GM21576 (cell line): ENCODE data around the gene MACF1.

Experiments used
- ATAC-seq: cut with Tn5 transposase; IDR thresholded peaks from one replicate; pipeline ENCODE4 v1.9.1; 2021; ENCODE audit warnings: mild to moderate bottlenecking, moderate library complexity; ENCODE audit not compliant: unreplicated experiment

MACF1 gene

DNA sequence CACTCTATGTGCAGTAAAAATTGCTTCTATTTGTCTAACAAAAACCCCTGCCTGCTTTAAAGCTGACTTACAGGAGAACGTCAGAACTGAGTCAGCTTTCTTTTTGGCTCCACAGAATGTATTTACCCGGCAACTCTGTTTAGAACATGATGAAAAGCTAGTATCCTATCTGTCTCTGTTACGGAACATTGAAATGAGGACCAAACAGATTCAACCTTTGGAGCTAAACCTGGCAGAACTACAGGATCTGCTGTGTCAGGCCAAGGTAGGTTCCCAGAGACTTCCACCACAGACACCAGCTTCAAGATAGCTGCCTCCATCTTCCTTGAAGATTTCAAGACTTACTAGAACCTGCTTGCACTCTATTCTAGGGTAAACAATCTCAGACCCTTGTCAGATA, 132.6 kb downstream of the MACF1 start:
- no peak for ATAC-seq

DNA sequence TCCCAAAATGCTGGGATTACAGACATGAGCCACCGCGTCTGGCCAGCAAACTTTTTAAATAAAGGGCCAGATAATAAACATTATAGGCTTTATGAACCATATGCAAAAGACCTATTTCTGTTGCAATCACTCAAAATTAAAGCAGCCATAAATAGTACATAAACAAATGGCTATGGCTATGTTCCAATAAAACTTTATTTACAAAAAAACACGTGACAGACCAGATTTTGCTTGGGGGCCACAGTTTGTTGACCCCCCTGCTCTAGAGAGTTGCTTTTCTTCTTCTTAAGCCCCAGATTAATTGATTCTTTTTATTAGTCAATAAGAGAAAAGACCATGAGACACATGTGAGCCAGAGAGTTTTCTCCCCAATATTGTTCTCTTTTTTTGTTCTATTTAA, 138.3 kb downstream of the MACF1 start:
- ATAC-seq: no peak

DNA sequence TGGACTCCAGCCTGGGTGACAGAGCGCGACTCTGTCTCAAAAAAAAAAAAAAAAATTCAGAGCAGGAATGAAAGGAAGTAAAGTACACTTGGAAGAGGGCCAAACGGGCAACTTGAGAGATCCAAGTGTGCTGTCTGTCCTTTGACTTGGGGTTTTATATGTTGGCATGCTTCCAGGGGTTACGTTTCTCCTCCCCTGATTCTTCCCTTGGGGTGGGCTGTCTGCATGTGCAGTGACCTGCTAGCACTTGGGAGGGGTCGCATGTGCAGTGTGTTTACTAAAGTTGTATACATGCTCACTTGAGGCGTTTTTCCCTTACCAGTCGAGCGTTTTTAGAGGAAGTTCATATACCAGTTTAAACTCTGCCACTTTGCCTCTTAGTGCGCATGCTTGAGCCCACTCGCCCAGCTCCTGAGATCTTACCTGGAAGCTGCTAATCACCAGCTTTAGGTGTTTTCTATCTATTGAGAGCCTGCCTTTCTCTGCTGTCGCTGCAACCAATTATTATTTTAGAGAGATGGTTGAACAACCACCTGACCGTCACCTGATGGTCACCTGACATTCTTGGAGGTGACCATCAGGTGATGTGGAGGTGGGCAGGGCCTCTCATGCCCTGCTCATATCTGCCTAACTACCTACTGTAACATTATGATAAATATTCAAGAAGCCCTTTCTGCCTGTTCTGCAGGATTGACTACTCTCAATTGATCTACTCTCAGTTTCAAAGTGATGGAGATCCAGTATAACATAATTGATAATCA, 140.1 kb downstream of the MACF1 start:
- no peak for ATAC-seq

DNA sequence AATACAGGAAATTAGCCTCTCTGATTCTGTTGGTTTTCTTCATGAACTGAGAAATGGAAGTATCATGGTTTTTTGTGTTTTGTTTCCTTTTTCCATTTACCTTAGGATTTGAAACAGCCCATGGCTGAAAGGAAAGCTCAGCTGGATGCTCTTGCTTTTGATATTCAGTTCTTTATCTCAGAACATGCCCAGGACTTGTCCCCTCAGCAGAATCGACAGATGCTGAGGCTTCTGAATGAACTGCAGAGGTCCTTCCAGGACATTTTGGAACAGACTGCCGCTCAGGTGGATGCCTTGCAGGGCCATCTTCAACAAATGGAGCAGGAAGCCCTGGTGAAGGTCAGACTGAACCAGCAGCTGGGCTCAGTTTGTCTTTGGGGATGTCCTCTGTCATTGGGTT, 142.4 kb downstream of the MACF1 start:
- ATAC-seq: no peak

DNA sequence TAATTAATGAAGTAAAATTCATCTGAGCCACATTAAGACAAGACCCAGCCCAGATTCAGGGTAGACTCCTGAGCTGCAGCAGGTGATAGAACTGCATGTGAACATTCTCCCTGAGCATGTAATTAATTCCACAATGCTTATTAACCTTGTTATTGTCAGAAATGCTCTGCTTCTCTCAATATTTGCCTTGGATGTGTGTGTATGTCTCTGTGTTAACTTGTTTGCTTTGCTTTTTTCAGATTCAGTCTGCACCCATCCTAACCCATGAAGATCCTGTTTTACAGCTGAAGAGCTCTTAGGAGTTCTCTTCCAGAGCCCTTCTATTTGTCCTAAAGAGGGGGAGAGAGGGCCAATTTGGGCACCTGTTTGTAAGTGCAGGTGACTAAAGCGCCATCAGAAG, 143.8 kb downstream of the MACF1 start:
- no peak for ATAC-seq

DNA sequence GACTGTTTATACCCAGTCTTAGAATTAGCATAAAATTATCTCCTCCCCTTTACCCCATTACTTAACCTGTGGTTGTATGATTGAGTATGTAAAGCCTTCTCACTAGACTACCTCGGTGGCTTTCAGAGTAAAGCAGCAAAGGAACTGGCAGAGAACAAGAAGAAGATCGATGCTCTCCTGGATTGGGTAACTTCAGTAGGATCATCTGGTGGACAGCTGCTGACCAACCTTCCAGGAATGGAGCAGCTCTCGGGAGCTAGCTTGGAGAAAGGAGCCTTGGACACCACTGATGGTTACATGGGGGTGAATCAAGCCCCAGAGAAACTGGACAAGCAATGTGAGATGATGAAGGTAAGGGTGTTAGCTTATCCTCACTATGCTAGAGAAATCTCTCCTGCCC, 148.4 kb downstream of the MACF1 start:
- no peak for ATAC-seq

DNA sequence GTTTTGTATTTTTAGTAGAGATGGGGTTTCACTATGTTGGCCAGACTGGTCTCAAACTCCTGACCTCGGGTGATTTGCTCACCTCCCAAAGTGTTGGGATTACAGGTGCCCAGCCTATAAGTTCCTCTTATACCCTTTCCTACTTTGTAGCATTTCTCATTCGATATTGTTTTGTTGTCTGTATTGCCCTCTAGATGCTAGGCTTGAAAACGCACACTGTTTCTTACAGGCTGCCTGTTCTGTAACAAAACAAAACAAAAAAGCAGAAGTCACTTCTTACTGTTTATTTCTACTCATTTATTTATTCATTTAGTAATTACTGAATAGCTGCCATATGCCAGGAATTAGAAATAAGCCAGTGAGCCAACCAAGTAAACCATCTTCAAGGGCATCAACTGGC, 150.1 kb downstream of the MACF1 start:
- no peak for ATAC-seq

DNA sequence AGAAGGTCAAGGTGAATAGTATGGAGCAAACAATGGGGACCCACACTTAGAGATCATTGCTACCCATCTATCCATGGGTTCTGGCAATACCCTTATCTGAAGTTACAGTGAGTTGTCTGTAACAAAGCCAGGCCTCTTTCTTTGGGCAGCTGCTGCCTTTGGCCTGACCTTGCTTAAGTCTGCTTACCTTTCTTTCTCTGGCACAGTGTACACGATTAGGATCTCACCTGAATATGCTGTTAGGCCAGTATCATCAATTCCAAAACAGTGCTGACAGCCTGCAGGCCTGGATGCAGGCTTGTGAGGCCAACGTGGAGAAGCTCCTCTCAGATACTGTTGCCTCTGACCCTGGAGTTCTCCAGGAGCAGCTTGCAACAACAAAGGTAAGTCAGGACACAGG, 154.0 kb downstream of the MACF1 start:
- no peak for ATAC-seq

DNA sequence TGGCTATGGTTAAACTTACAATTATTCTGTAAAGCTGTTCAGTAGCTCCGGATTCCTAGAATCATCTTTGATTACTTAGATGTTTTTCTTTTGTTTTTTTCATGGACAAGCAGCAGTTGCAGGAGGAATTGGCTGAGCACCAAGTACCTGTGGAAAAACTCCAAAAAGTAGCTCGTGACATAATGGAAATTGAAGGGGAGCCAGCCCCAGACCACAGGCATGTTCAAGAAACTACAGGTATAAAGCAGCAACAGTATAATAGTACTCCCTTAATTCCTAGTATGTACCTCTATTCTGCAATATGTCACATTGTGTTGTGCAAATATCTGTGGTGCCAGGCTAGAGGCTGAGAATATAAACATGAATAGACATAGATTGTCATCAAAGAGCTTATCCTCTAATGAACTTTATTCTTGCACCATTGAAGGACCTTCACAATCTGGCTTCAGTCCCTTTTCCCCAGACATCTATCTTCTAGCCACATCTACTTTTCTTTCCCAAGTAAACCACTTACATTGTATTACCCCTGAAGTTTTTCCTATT, 154.6 kb downstream of the MACF1 start:
- no peak for ATAC-seq

DNA sequence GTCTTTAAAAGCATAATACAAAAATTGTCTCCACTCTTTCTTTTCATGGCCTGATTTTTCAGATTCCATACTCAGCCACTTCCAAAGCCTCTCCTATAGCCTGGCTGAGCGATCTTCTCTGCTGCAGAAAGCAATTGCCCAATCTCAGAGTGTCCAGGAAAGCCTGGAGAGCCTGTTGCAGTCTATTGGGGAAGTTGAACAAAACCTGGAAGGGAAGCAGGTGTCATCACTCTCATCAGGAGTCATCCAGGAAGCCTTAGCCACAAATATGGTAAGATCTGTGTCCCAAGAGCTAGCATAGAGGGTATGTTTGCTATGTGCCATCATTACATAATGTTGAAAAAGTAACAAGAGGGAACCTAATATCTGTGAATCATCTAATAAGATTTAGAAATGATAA, 156.2 kb downstream of the MACF1 start:
- ATAC-seq: no peak

DNA sequence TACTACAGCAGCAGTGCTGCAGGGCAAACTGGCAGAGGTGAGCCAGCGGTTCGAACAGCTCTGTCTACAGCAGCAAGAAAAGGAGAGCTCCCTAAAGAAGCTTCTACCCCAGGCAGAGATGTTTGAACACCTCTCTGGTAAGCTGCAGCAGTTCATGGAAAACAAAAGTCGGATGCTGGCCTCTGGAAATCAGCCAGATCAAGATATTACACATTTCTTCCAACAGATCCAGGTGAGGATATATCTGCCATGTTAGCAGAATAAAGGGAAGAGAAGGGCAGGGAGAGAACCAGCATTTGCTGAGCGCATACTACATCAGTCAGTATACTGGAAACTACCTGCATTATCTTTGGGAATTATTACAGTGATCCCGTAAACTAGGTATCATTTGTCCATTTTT, 157.0 kb downstream of the MACF1 start:
- ATAC-seq: no peak

DNA sequence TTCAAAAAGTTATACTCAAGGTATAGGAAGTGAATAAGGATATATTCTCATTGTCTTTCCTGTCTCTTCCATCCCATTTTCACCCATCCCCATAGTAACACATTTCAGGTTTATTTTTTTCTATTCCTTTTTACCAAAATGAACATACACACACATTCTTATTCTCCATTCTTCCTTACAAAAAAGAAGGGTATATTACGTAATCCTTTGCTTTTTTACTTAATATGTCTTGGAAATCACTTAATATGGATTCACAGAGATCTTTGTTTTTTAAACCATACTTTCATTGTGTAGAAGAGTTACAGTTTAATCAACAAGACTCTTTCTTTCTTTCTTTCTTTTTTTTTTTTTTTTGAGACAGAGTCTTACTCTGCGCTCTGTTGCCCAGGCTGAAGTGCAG, 158.8 kb downstream of the MACF1 start:
- no peak for ATAC-seq

DNA sequence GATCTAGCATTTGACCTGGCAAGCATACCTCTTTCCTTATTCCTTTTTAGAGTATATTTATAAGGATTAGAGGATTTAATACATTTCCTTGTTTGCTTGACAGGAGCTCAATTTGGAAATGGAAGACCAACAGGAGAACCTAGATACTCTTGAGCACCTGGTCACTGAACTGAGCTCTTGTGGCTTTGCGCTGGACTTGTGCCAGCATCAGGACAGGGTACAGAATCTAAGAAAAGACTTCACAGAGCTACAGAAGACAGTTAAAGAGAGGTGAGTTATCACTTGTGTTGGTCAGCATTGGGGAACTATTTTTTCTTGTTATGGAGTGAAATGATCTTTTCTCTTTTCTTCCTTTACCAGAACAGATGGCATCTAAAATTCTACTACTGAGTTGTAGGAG, 163.6 kb downstream of the MACF1 start:
- no peak for ATAC-seq

DNA sequence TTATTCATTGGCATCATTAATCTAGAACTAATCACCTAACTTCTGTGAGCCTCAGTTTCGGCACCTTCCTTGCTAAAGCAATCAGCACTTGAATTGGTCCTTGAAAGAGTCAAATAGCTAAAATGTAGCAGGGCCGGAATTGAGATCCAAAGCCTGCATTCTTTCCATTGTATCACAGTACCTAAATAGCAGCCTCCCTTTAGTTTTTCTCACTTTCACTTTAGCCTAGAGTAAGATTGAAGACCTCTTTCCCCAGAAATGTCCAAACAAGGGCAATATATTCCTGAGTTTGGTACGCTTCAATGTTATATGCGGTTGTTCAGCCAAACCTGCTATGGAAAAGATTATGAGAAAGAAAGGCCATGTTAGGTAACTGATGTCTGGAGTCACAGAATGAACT, 165.1 kb downstream of the MACF1 start:
- ATAC-seq: no peak

DNA sequence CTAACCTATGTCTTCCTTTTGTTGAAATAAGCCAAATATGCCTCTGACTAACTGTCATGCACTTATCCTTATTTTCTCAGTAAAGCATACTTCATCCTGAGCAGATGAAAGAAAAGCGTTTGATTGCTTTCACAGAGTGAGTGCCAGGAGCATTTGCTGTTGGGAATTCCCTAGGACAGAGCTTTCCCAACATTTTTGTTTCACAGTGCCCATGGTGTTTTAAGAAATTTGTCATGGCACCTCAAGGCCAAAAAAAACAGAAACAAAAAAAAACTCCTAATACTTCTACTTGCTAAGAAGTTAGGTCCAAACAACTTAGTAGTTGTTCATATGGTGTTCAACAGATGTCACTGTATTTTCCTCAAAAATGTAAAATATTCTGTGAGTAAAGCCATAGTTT, 166.1 kb downstream of the MACF1 start:
- ATAC-seq: no peak

DNA sequence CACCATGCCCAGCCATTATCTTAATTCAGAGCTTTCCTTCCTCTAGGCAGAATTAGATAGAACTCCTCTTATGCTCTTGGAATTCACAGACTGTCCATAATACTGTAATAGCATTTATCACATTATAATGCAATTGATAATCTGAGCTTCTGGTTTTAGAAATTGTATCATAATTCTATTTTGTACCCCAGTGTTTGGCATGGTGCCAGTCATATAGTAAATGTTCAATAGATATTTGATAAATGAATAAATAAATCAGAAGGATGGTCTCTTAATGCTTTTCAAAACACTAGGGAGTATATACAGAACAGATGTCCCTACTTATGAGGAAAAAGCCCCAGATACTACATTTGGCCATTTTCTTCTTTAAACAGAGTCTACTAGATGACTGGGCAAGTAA, 167.6 kb downstream of the MACF1 start:
- ATAC-seq: no peak

DNA sequence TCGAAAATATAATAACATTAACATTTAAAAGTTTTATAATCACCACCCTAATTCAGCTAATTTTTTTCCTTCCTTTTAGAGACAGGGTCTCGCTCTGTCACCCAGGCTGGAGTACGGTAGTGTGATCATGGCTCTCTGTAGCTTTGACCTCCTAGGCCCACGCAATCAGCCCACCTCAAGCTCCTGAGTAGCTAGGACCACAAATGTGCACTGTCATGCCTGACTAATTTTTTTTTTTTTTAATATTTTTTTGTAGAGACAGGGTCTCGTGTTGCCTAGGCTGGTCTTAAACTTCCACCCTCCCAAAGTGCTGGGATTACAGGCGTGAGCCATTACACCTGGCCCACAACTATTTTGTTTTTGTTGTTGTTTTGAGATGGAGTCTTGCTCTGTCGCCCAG, 172.2 kb downstream of the MACF1 start:
- ATAC-seq: no peak

DNA sequence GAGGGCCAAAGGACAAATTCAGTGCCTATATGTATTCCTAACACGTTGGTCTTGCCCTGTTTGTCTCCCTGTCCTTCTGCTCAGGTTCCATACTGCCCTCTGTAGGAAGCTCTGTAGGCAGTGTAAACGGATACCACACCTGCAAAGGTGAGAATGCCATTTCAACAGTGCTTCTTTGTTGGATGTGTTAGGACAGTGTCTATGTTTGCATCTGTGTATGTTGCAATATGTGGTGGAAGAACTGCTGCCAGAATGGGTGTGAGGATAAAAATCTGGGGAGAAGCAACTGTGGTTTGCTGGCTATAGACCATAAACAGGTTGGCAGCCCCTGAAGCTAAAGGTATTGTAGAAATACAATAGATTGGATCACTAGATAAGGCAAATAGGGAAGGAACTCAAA, 173.9 kb downstream of the MACF1 start:
- no peak for ATAC-seq

DNA sequence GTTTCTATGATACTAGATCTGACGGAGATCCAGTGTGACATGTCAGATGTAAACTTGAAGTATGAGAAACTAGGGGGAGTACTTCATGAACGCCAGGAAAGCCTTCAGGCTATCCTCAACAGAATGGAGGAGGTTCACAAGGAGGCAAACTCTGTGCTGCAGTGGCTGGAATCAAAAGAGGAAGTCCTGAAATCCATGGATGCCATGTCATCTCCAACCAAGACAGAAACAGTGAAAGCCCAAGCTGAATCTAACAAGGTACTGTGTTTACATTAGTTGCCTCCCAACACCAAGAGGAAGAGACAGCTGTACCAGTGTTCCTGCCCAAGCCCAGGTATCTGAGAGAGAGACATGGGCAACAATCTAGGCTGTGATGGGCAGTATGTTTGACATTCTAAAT, 174.7 kb downstream of the MACF1 start:
- ATAC-seq: no peak

DNA sequence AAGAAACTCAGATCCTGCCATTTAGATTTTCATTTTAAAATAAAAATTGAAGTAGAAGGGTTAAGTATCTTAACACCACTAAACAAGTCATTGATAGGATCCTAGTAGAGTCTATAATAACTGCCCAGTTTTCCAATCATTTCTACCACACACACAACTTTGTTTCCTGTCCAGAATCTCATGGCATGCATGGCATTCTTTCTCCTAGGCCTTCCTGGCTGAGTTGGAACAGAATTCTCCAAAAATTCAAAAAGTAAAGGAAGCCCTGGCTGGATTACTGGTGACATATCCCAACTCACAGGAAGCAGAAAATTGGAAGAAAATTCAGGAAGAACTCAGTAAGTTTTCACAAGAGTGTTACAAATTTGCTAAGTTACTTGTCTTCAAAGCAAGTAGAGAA, 175.5 kb downstream of the MACF1 start:
- no peak for ATAC-seq

DNA sequence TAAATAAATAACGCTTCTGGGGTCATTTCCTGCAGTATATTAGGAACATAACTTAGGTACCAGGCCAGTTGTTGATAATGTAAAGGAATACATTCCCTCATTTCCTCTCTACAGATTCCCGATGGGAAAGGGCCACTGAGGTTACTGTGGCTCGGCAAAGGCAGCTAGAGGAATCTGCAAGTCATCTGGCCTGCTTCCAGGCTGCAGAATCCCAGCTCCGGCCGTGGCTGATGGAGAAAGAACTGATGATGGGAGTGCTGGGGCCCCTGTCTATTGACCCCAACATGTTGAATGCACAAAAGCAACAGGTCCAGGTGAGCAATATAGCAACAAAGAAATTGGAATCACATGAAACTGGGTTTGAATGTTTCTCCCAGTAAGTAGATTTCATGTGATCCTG, 177.3 kb downstream of the MACF1 start:
- no peak for ATAC-seq

DNA sequence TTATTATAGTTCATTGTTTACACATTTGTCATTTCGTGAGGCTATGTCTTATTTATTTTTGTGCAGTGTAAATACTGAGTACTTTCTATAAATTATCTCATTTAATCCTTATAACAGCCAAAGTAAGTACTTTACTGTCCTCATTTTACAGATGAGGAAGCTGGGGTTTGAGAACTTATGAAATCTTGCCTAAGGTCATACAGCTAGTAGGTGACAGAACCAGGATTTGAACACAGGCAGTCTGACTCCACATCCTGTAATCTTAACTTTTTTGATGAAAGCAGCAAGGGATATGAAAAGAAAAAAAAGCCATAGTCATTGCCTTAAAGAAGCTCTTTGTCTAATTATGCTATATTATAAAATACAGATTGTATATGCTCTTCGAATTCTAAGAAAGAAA, 179.8 kb downstream of the MACF1 start:
- ATAC-seq: no peak
